Erythroblast (primary cell): ENCODE results near the gene LDLRAD4.

Experiments
- GATA1 ChIP-seq: IDR thresholded peaks from 2 replicates; pipeline ENCODE4 v1.6.1; 2011; ENCODE audit warnings: low read depth, mild to moderate bottlenecking, control low read depth, low read length, moderate library complexity
- POLR2A ChIP-seq: IDR thresholded peaks from 2 replicates; pipeline ENCODE4 v1.6.1; 2011; ENCODE audit warnings: mild to moderate bottlenecking, low read length

DNA sequence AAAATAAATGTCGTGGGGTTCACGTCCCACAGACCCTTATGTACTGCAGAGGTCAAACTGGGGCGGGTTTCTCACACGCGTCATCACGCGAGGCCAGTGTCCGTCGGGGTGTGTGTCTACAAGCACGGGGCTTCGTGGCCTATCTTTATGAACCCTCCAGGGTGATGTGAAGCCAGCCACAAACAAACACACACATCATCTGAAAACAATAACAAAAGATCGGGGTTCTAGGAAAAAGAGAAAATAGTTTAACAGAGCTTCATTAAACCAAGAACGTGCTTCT is 23.3 kb downstream of the LDLRAD4 start:
- no peak for TF ChIP-seq POLR2A
- TF ChIP-seq GATA1, result no peak
